Fibroblast of villous mesenchyme (primary cell): ENCODE measurements around the gene C9. TPM values are rescaled to one million over a fixed set of nuclear protein-coding genes. Genes with fewer than 3 reads are reported as not detected.
A peak's percentile ranks its signal among the peaks of the same experiment; 100 is the strongest.

Experiments
- DNase-seq: peaks from one replicate; pipeline ENCODE4 v3.0.0-alpha.2; 2010; ENCODE audit warnings: low read depth
- H3K4me3 ChIP-seq: 2 replicates; pipeline ENCODE4 v1.5.1; 2011; ENCODE audit warnings: low read depth, mild to moderate bottlenecking, low read length
- total RNA-seq: library from RNA; depleted of rRNA; stranded (reverse); fragments of >200 nt; gene quantifications from 2 replicates; pipeline ENCODE4 v1.2.3, GENCODE V29; 2012
- TF ChIP-seq, protein P1 (sequence below): IDR thresholded peaks from 2 replicates; pipeline ENCODE4 v1.5.1; 2012; ENCODE audit warnings: low read depth, mild to moderate bottlenecking, low read length; ENCODE audit not compliant: insufficient read depth

Gene C9
- total RNA-seq, 1 donor: not detected

DNA sequence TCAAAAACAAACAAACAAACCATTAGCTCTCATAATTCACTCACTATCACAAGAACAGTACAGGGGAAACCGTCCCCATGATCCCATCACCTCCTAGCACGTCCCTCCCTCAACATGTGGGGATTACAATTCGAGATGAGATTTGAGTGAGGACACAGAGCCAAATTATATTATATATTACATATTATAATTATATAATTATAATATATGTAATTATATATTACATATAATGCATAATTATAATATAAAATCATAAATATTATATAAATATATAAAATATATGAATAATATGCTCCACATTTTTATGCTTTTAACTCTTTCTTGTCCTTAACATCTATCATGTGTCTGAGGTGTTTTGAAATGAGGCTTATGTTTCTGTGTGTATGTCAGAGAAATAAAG lies 3.4 kb upstream of the C9 start:
- TF ChIP-seq, protein P1, sequence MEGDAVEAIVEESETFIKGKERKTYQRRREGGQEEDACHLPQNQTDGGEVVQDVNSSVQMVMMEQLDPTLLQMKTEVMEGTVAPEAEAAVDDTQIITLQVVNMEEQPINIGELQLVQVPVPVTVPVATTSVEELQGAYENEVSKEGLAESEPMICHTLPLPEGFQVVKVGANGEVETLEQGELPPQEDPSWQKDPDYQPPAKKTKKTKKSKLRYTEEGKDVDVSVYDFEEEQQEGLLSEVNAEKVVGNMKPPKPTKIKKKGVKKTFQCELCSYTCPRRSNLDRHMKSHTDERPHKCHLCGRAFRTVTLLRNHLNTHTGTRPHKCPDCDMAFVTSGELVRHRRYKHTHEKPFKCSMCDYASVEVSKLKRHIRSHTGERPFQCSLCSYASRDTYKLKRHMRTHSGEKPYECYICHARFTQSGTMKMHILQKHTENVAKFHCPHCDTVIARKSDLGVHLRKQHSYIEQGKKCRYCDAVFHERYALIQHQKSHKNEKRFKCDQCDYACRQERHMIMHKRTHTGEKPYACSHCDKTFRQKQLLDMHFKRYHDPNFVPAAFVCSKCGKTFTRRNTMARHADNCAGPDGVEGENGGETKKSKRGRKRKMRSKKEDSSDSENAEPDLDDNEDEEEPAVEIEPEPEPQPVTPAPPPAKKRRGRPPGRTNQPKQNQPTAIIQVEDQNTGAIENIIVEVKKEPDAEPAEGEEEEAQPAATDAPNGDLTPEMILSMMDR: no peak
- no peak overlapping the region for H3K4me3 ChIP-seq
- no peak for DNase-seq

DNA sequence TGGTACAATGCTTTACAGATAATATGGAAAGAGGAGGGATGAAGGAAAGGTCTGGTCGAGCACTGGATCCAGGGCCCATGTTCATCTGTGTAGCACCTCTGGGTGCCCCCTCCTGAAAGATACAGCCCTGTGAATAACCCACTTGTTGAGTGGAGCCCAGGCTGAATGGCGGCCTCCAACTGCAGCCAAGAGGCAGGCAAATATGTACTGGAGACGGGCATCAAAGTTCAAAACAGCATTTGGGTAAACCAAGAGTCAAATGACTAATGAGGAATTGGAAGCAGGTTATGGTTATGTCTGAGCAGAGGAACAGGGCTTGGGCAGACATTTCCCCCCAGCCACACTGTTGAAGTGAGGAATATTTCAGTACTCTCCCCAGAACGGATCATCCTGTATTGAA lies 1.1 kb downstream of the C9 start:
- TF ChIP-seq, protein P1: no peak
- H3K4me3 ChIP-seq: no peak overlapping the region
- no peak for DNase-seq

DNA sequence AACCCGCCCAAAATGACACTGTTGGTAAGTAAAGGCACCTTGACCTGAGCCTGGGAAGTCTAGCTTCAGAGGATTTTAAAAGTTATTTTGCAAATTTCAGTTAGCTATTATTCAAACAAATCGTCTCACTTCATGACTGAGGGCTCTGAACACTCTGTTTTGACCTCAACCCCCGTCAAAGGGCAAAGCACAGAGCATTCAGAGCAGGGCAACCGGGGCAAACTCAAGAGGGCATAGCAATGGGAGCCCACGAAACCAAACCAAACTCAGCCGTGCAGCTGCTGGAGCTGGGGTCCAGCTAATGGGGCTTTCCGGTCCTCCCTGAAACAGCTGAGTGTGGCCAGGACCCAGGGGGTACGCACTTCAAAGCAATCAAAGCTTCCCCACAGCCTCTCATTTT lies 1.6 kb downstream of the C9 start:
- no peak overlapping the region for H3K4me3 ChIP-seq
- TF ChIP-seq, protein P1: no peak
- DNase-seq: no peak

DNA sequence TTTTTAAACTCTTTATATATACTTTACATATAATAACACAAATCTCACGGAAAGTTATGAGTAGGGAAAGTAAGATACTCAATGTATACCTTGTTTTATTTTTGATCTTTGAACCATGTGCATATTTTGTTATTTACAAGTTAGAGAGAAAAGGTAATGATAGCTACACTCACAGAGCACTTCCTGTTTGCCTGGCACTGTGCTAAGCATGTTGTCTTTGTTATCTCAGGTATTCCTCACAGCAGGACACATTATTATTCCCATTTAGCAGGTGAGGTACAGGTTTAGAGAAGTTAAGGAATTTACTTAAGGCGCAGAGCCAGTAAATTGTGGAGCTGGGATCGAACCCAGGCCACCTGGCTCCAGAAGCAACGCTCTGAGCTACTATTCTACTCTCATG lies 3.0 kb downstream of the C9 start:
- TF ChIP-seq, protein P1: no peak
- no peak overlapping the region for H3K4me3 ChIP-seq
- DNase-seq: no peak

DNA sequence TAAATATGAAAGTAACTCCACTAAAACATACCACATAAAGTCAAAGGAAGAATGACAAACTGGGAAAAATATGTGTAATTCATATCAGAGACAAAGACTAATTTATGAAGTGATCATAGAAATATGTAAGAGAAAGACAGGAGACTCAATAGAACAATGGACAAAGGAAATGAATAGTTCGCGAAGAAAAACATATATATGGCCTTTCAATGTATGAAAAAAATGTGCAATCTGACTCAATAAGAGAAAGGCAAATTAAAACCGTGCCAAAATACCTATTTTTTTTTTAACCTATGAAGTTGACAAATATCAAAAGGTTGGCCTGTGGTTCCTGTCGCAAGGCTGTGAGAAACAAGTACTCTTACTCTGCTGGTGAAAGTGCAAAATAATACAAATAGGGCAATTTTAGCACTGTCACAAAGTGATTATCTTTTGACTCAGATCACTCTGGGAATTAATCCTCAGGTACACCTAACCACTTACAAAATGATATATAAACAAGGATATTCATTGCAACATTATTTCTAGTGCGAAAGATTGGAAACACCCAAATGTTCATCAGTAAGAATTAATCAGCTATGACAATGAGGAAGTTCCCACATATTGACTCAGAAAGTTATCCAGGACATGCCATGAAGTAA lies 3.7 kb downstream of the C9 start:
- TF ChIP-seq, protein P1: no peak
- H3K4me3 ChIP-seq: no peak overlapping the region
- DNase-seq: no peak

DNA sequence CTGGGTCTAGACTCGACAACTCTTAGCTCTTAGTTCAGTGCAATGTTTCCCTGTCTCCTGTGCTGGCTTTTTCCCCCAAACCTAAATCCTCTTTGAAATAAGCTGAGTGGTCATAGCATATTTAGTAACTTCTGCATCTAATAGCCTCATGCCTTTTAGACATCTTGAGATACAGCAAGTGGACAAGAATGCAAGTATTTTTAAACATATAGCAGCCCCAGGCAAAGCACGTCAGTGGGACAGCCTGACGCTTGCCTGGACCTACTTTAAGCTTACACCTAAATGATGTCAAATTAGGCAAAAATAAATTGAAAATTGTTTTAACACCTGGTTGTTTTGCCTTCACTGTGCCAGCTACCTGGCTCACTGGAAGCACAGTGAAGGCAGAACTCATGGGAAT lies 8.0 kb downstream of the C9 start:
- TF ChIP-seq, protein P1: no peak
- H3K4me3 ChIP-seq: no peak overlapping the region
- no peak for DNase-seq

DNA sequence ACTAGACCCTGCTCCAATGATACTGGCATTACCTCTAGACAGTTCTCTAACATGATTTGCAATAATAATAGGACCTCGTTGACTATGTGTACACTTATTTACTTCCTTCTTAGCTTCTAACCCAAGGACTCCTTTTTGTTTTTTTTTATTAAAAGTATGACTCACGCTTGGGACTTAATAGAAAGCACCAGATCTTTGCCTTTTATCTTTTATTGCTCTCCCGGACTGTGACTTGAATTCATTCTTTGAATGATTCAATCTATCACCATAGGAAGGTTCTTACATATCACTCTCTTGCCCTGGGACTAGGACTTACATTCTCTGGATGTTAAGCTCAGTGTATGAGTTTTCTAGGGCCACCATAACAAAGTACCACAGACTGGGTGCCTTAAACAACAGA lies 9.0 kb downstream of the C9 start:
- DNase-seq: peak; percentile 30
- TF ChIP-seq, protein P1: no peak
- no peak overlapping the region for H3K4me3 ChIP-seq
